Measurements from ENCODE around the gene NRP1.

DNA sequence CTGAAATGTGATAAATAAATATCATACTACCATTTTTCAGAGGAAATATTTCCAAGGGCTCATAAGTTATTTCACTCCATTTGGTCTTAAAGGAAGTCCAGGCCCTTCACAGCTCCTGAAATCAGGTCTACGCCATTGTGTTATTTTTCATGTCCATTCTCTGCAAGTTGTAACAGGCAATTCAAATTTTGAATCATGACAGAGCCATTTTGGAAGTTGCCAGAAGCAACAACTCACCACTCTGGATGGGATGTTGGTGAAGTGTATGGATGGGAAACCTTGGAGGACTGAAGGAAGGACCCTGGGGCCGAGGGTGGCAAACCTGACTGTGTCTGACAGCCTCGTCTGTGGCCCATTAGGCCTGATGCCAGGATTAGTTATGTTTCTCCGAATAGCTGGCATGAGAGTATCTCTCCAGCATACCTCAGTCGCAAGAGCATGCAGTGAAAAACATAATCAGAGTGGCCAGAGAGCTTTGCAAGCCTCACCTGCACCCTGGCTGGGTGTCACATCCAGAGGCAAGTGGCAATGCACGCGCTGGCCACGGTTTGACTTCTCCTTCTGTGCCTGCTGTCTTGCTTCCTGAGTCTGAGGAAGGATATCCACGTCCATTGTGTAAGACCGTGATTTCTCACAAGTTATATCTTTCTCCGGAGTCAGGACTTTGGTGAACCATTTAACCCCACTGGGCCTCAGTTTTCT lies 87.1 kb downstream of the NRP1 start:
- TF ChIP-seq, protein P1, sequence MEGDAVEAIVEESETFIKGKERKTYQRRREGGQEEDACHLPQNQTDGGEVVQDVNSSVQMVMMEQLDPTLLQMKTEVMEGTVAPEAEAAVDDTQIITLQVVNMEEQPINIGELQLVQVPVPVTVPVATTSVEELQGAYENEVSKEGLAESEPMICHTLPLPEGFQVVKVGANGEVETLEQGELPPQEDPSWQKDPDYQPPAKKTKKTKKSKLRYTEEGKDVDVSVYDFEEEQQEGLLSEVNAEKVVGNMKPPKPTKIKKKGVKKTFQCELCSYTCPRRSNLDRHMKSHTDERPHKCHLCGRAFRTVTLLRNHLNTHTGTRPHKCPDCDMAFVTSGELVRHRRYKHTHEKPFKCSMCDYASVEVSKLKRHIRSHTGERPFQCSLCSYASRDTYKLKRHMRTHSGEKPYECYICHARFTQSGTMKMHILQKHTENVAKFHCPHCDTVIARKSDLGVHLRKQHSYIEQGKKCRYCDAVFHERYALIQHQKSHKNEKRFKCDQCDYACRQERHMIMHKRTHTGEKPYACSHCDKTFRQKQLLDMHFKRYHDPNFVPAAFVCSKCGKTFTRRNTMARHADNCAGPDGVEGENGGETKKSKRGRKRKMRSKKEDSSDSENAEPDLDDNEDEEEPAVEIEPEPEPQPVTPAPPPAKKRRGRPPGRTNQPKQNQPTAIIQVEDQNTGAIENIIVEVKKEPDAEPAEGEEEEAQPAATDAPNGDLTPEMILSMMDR (IDR thresholded peaks at IDR 0.05) = no peak
- no peak for TF ChIP-seq POLR2A (IDR thresholded peaks at IDR 0.05)
- no peak for TF ChIP-seq EP300 (IDR thresholded peaks at IDR 0.05)
